Astrocyte (in vitro differentiated cells and primary cell): ENCODE measurements around the gene DLGAP3. TPM values are rescaled to one million over a fixed set of nuclear protein-coding genes. Genes with fewer than 3 reads are reported as not detected.

Experiments
- DNase-seq: peaks from one replicate; pipeline ENCODE4 v3.0.0-alpha.2; 2010; ENCODE audit warnings: low read depth
- FAIRE-seq: peaks from 2 replicates; lab custom pipeline; 2011; peaks lifted over from hg19 to GRCh38; lab: Jason Lieb, UNC
- H2AFZ ChIP-seq: 2 replicates; pipeline ENCODE4 v1.6.0; 2012; ENCODE audit warnings: low read depth, low read length, inconsistent platforms
- H3K27ac ChIP-seq: 2 replicates; pipeline ENCODE4 v1.5.1; 2011; ENCODE audit warnings: low read depth, low read length, inconsistent platforms
- H3K27me3 ChIP-seq: 2 replicates; pipeline ENCODE4 v1.6.0; 2011; ENCODE audit warnings: low read length, inconsistent platforms; ENCODE audit not compliant: insufficient read depth
- H3K36me3 ChIP-seq: 2 replicates; pipeline ENCODE4 v1.5.1; 2011; ENCODE audit warnings: low read length, inconsistent platforms; ENCODE audit not compliant: insufficient read depth
- H3K4me1 ChIP-seq: 2 replicates; pipeline ENCODE4 v1.5.1; 2011; ENCODE audit warnings: low read length, inconsistent platforms; ENCODE audit not compliant: insufficient read depth
- H3K4me2 ChIP-seq: 2 replicates; pipeline ENCODE4 v1.6.0; 2012; ENCODE audit warnings: low read length, inconsistent platforms
- H3K4me3 ChIP-seq: 2 replicates; pipeline ENCODE4 v1.5.1; 2011; ENCODE audit warnings: low read depth, mild to moderate bottlenecking, low read length, inconsistent platforms; ENCODE audit not compliant: insufficient read depth
- H3K79me2 ChIP-seq: 2 replicates; pipeline ENCODE4 v1.6.0; 2012; ENCODE audit warnings: mild to moderate bottlenecking, low read length, inconsistent platforms; ENCODE audit not compliant: insufficient read depth
- H3K9ac ChIP-seq: 2 replicates; pipeline ENCODE4 v1.6.0; 2012; ENCODE audit warnings: mild to moderate bottlenecking, low read length, inconsistent platforms
- H3K9me3 ChIP-seq: 2 replicates; pipeline ENCODE4 v1.5.1; 2012; ENCODE audit warnings: low read depth, mild to moderate bottlenecking, low read length, inconsistent platforms; ENCODE audit not compliant: insufficient read depth
- H4K20me1 ChIP-seq: 2 replicates; pipeline ENCODE4 v1.6.0; 2012; ENCODE audit warnings: low read length, inconsistent platforms; ENCODE audit not compliant: insufficient read depth
- H3K27ac Mint-ChIP-seq: one replicate; pipeline ENCODE4 v1.8.0; 2021; ENCODE audit warnings: mild to moderate bottlenecking, mixed read lengths; ENCODE audit not compliant: unreplicated experiment
- H3K27me3 Mint-ChIP-seq: one replicate; pipeline ENCODE4 v1.8.0; 2021; ENCODE audit warnings: low read depth, mixed read lengths; ENCODE audit not compliant: unreplicated experiment
- H3K36me3 Mint-ChIP-seq: one replicate; pipeline ENCODE4 v1.8.0; 2021; ENCODE audit warnings: low read depth, mixed read lengths; ENCODE audit not compliant: unreplicated experiment
- H3K4me1 Mint-ChIP-seq: one replicate; pipeline ENCODE4 v1.8.0; 2021; ENCODE audit warnings: low read depth, mixed read lengths; ENCODE audit not compliant: unreplicated experiment
- H3K4me3 Mint-ChIP-seq: one replicate; pipeline ENCODE4 v1.8.0; 2021; ENCODE audit warnings: mild to moderate bottlenecking, moderate library complexity, mixed read lengths; ENCODE audit not compliant: unreplicated experiment
- H3K9me3 Mint-ChIP-seq: one replicate; pipeline ENCODE4 v1.8.0; 2021; ENCODE audit warnings: mild to moderate bottlenecking, mixed read lengths; ENCODE audit not compliant: unreplicated experiment
- CTCF ChIP-seq: IDR thresholded peaks from 2 replicates; pipeline ENCODE4 v1.5.1; 2011; ENCODE audit warnings: low read depth, mild to moderate bottlenecking, inconsistent platforms, low read length, moderate library complexity; ENCODE audit not compliant: insufficient read depth
- EZH2 ChIP-seq: IDR thresholded peaks from 2 replicates; pipeline ENCODE4 v1.6.1; 2012; ENCODE audit warnings: mild to moderate bottlenecking, low read length, inconsistent platforms; ENCODE audit not compliant: insufficient read depth
- total RNA-seq: library from RNA; stranded (reverse); gene quantifications from 2 replicates; pipeline ENCODE4 v1.2.1, GENCODE V29; 2021

The DLGAP3 gene
- total RNA-seq, 1 donor from 2014 or later, result 2.7 TPM

- no peak overlapping the region for H3K4me3 Mint-ChIP-seq
- peaks cover 4% of the 10 kb centered on the region for H3K9me3 ChIP-seq
Measured at GRCh38 chr1:34926156-34926555, 3.3 kb downstream of the DLGAP3 start.

GRCh38 chr1:34925730-34926129, 3.7 kb downstream of the DLGAP3 start:
- Histone ChIP-seq H3K9ac (no peak overlapping the region), H4K20me1 (peaks cover 4% of the 10 kb centered on the region), H3K4me1 (peaks cover 12% of the 10 kb centered on the region), H3K4me2 (no peak overlapping the region), H3K79me2 (no peaks in the 10 kb centered on the region), H3K36me3 (no peaks in the 10 kb centered on the region), H3K27me3 (peaks cover 56% of the 10 kb centered on the region), H3K27ac (no peak overlapping the region), H3K9me3 (peaks cover 4% of the 10 kb centered on the region), H3K4me3 (no peak overlapping the region), H2AFZ (no peak overlapping the region)
- H3K27me3 Mint-ChIP-seq, result peaks cover 80% of the 10 kb centered on the region
- DNase-seq, result no peak
- H3K4me3 Mint-ChIP-seq, result no peak overlapping the region
- H3K4me1 Mint-ChIP-seq, result peaks cover 3% of the 10 kb centered on the region
- FAIRE-seq, result no peak
- H3K9me3 Mint-ChIP-seq, result no peaks in the 10 kb centered on the region
- H3K36me3 Mint-ChIP-seq, result peaks cover 7% of the 10 kb centered on the region
- TF ChIP-seq EZH2 (no peak), CTCF (no peak)
- H3K27ac Mint-ChIP-seq, result no peak overlapping the region

More at GRCh38 chr1:34926156-34926555, 3.3 kb downstream of the DLGAP3 start:
- H3K27ac Mint-ChIP-seq, result no peak overlapping the region
- no peaks in the 10 kb centered on the region for H3K9me3 Mint-ChIP-seq
- H3K4me2 ChIP-seq, result no peak overlapping the region
- no peak for TF ChIP-seq EZH2
- TF ChIP-seq CTCF, result no peak
- H3K9ac ChIP-seq, result no peak overlapping the region
- H3K79me2 ChIP-seq, result no peaks in the 10 kb centered on the region
- H4K20me1 ChIP-seq, result peaks cover 4% of the 10 kb centered on the region
- DNase-seq (no peak), FAIRE-seq (no peak)
- no peaks in the 10 kb centered on the region for H3K36me3 ChIP-seq
- H3K36me3 Mint-ChIP-seq, result peaks cover 7% of the 10 kb centered on the region
- H3K27me3 Mint-ChIP-seq, result peaks cover 80% of the 10 kb centered on the region
- no peak overlapping the region for H3K27ac ChIP-seq
- peaks cover 12% of the 10 kb centered on the region for H3K4me1 ChIP-seq
- H3K4me1 Mint-ChIP-seq, result peaks cover 3% of the 10 kb centered on the region
- no peak overlapping the region for H2AFZ ChIP-seq
- H3K4me3 ChIP-seq, result no peak overlapping the region
- H3K27me3 ChIP-seq, result peaks cover 56% of the 10 kb centered on the region

GRCh38 chr1:34924759-34925555, 4.5 kb downstream of the DLGAP3 start:
- Histone ChIP-seq H4K20me1 (peaks cover 4% of the 10 kb centered on the region), H2AFZ (no peak overlapping the region), H3K4me3 (no peak overlapping the region), H3K27ac (no peak overlapping the region), H3K36me3 (no peaks in the 10 kb centered on the region), H3K4me1 (peaks cover 10% of the 10 kb centered on the region), H3K27me3 (peaks cover 52% of the 10 kb centered on the region), H3K4me2 (no peak overlapping the region), H3K79me2 (no peaks in the 10 kb centered on the region), H3K9me3 (peaks cover 4% of the 10 kb centered on the region), H3K9ac (no peak overlapping the region)
- Mint-ChIP-seq H3K4me1 (peaks cover 3% of the 10 kb centered on the region), H3K9me3 (peaks cover 4% of the 10 kb centered on the region), H3K27ac (no peak overlapping the region), H3K4me3 (no peak overlapping the region), H3K36me3 (peaks cover 7% of the 10 kb centered on the region), H3K27me3 (peaks cover 82% of the 10 kb centered on the region)
- TF ChIP-seq CTCF (no peak), EZH2 (no peak)
- DNase-seq, result peak; percentile 26
- FAIRE-seq, result no peak
